ENCODE data around the gene G3BP2.

G3BP2 gene

GRCh38 chr4:75673959-75674328, 733 bp upstream of the G3BP2 start:
- TF ChIP-seq, protein P1, sequence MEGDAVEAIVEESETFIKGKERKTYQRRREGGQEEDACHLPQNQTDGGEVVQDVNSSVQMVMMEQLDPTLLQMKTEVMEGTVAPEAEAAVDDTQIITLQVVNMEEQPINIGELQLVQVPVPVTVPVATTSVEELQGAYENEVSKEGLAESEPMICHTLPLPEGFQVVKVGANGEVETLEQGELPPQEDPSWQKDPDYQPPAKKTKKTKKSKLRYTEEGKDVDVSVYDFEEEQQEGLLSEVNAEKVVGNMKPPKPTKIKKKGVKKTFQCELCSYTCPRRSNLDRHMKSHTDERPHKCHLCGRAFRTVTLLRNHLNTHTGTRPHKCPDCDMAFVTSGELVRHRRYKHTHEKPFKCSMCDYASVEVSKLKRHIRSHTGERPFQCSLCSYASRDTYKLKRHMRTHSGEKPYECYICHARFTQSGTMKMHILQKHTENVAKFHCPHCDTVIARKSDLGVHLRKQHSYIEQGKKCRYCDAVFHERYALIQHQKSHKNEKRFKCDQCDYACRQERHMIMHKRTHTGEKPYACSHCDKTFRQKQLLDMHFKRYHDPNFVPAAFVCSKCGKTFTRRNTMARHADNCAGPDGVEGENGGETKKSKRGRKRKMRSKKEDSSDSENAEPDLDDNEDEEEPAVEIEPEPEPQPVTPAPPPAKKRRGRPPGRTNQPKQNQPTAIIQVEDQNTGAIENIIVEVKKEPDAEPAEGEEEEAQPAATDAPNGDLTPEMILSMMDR (IDR thresholded peaks at IDR 0.05; ENCODE audit: low read length): no peak
- TF ChIP-seq EZH2 (IDR thresholded peaks at IDR 0.05; ENCODE audit: borderline replicate concordance, low read length): no peak

DNA sequence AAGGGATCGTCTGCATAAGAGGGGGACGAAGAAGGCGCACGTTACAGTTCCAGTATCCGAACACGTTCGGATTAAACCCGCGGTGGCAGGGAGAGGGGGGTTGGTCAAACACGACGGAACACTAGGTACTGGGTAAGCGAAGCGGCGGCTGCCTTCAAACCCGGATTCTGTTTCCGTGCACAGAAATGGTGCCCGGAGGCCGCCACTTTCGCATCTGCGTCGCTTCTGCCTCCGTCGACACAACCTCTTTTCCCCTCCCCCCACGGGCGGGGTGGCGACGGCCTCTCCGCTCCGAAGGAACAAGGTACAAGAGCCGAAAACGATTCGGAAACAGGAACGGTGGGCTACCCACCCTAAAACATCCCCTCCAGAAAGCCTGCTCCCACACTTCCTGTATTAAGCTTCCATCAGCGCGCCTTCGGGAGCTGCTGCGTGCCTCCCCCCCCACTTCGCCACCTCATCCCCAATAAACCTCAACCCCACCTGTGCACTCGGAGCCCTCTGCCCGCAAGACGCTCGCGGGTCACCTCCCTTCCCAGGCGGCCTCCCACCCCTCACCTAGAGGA, 667 bp downstream of the G3BP2 start:
- peaks cover 55% of the 10 kb centered on the region for H3K79me2 ChIP-seq (ENCODE audit: insufficient read depth, low read length)
- H4K20me1 ChIP-seq (ENCODE audit: insufficient read depth, low read length): peaks cover 17% of the 10 kb centered on the region
- no peaks in the 10 kb centered on the region; the same call in 1 of the 2 replicates for H3K36me3 ChIP-seq (ENCODE audit: insufficient read depth, low read length)
- peak overlapping the region; percentile 96 for H3K9ac ChIP-seq (ENCODE audit: low read length)
- H3K4me1 ChIP-seq (ENCODE audit: insufficient read depth, low read length, severe bottlenecking): peaks cover 54% of the 10 kb centered on the region
- peak overlapping the region; percentile 85 for H3K27ac ChIP-seq (ENCODE audit: low read depth, low read length, poor library complexity, severe bottlenecking)
- H3K4me2 ChIP-seq (ENCODE audit: low read length): peak overlapping the region; percentile 97
- TF ChIP-seq EZH2 (IDR thresholded peaks at IDR 0.05; ENCODE audit: borderline replicate concordance, low read length): no peak
- TF ChIP-seq, protein P1 (IDR thresholded peaks at IDR 0.05; ENCODE audit: low read length): no peak
- H3K9me3 ChIP-seq (ENCODE audit: low read length): no peaks in the 10 kb centered on the region
- H3K27me3 ChIP-seq (ENCODE audit: insufficient read depth, low read length): no peaks in the 10 kb centered on the region
- peak overlapping the region; percentile 92 for H3K4me3 ChIP-seq (ENCODE audit: low read depth, low read length, poor library complexity, severe bottlenecking)
- H3F3A ChIP-seq (ENCODE audit: insufficient read depth, low read length): no peaks in the 10 kb centered on the region
- no peaks in the 10 kb centered on the region for H3K9me2 ChIP-seq (ENCODE audit: low read depth, low read length)
- no peak overlapping the region for H2AFZ ChIP-seq (ENCODE audit: low read length)

More at GRCh38 chr4:75673959-75674328, 733 bp upstream of the G3BP2 start:
- peak overlapping the region; percentile 81 for H3K4me2 ChIP-seq (ENCODE audit: low read length)
- no peaks in the 10 kb centered on the region for H3K9me2 ChIP-seq (ENCODE audit: low read depth, low read length)
- peak overlapping the region; percentile 92 for H3K4me3 ChIP-seq (ENCODE audit: low read depth, low read length, poor library complexity, severe bottlenecking)
- no peaks in the 10 kb centered on the region for H3K9me3 ChIP-seq (ENCODE audit: low read length)
- peak overlapping the region; percentile 87 for H3K9ac ChIP-seq (ENCODE audit: low read length)
- no peaks in the 10 kb centered on the region; the same call in 1 of the 2 replicates for H3K36me3 ChIP-seq (ENCODE audit: insufficient read depth, low read length)
- H4K20me1 ChIP-seq (ENCODE audit: insufficient read depth, low read length): peaks cover 14% of the 10 kb centered on the region; the same call in 1 of the 2 replicates
- H3F3A ChIP-seq (ENCODE audit: insufficient read depth, low read length): no peaks in the 10 kb centered on the region
- peaks cover 41% of the 10 kb centered on the region for H3K4me1 ChIP-seq (ENCODE audit: insufficient read depth, low read length, severe bottlenecking)
- H3K27ac ChIP-seq (ENCODE audit: low read depth, low read length, poor library complexity, severe bottlenecking): peak overlapping the region; percentile 85
- H3K79me2 ChIP-seq (ENCODE audit: insufficient read depth, low read length): peaks cover 41% of the 10 kb centered on the region
- no peak overlapping the region for H2AFZ ChIP-seq (ENCODE audit: low read length)
- no peaks in the 10 kb centered on the region for H3K27me3 ChIP-seq (ENCODE audit: insufficient read depth, low read length)

- no peak overlapping the region for H2AFZ ChIP-seq (ENCODE audit: low read length)
- H3F3A ChIP-seq (ENCODE audit: insufficient read depth, low read length): no peaks in the 10 kb centered on the region
- peaks cover 56% of the 10 kb centered on the region for H3K4me1 ChIP-seq (ENCODE audit: insufficient read depth, low read length, severe bottlenecking)
- H3K4me3 ChIP-seq (ENCODE audit: low read depth, low read length, poor library complexity, severe bottlenecking): peak overlapping the region; percentile 92
- H3K9ac ChIP-seq (ENCODE audit: low read length): peak overlapping the region; percentile 96
- peaks cover 61% of the 10 kb centered on the region for H3K79me2 ChIP-seq (ENCODE audit: insufficient read depth, low read length)
- TF ChIP-seq EZH2 (IDR thresholded peaks at IDR 0.05; ENCODE audit: borderline replicate concordance, low read length): no peak
- TF ChIP-seq, protein P1 (IDR thresholded peaks at IDR 0.05; ENCODE audit: low read length): no peak
- peaks cover 17% of the 10 kb centered on the region for H4K20me1 ChIP-seq (ENCODE audit: insufficient read depth, low read length)
- H3K9me2 ChIP-seq (ENCODE audit: low read depth, low read length): no peaks in the 10 kb centered on the region
- peak overlapping the region; percentile 85 for H3K27ac ChIP-seq (ENCODE audit: low read depth, low read length, poor library complexity, severe bottlenecking)
- H3K36me3 ChIP-seq (ENCODE audit: insufficient read depth, low read length): no peaks in the 10 kb centered on the region; the same call in 1 of the 2 replicates
- no peaks in the 10 kb centered on the region for H3K9me3 ChIP-seq (ENCODE audit: low read length)
- H3K27me3 ChIP-seq (ENCODE audit: insufficient read depth, low read length): no peaks in the 10 kb centered on the region
- peak overlapping the region; percentile 97 for H3K4me2 ChIP-seq (ENCODE audit: low read length)
Measured at GRCh38 chr4:75671802-75672421, 1.3 kb downstream of the G3BP2 start.
